Thyroid gland (tissue), 4 donors: Measurements from ENCODE around the gene TOX3. TPM values are rescaled to one million over a fixed set of nuclear protein-coding genes. Genes with fewer than 3 reads are reported as not detected.

Experiments used
- DNase-seq, 2 donors: peaks; one replicate each; pipeline ENCODE4 v3.0.0-alpha.2; 2019
- H3K27ac ChIP-seq, 3 donors: fragments of 200-600 bp; sonication (generic); 1 replicate in 2 of 3; 2 replicates in 1 of 3; pipeline ENCODE4 v1.5.1; 2016 to 2019; ENCODE audit warnings: mild to moderate bottlenecking in 1 of 3, moderate library complexity in 1 of 3
- H3K27me3 ChIP-seq: fragments of 200-600 bp; sonication (generic); one replicate; pipeline ENCODE4 v1.5.1; 2019
- H3K36me3 ChIP-seq, 2 donors: fragments of 200-600 bp; sonication (generic); one replicate each; pipeline ENCODE4 v1.5.1; 2016 to 2019
- H3K4me1 ChIP-seq, 2 donors: fragments of 200-600 bp; sonication (generic); one replicate each; pipeline ENCODE4 v1.5.1; 2017 to 2019
- H3K4me3 ChIP-seq, 3 donors: fragments of 200-600 bp; sonication (generic); replicated peaks in 1 of 3; 1 replicate in 2 of 3; 2 replicates in 1 of 3; pipeline ENCODE4 v1.5.1; 2016; ENCODE audit warnings: mild to moderate bottlenecking in 1 of 3
- H3K9me3 ChIP-seq: fragments of 200-600 bp; sonication (generic); one replicate; pipeline ENCODE4 v1.5.1; 2017
- CTCF ChIP-seq, 6 experiments: fragments of 200-600 bp in 3 of 6; fragments of 450-650 bp in 3 of 6; sonication (generic) in 3 of 6; IDR thresholded peaks; one replicate each; pipeline ENCODE4 v1.5.1; 2016 to 2019; ENCODE audit warnings: antibody characterized with exemption in 6 of 6, mild to moderate bottlenecking in 2 of 6, inconsistent platforms in 1 of 6, moderate library complexity in 1 of 6
- POLR2A ChIP-seq, 2 donors: fragments of 450-650 bp; IDR thresholded peaks; one replicate each; pipeline ENCODE4 v1.6.1; 2017; ENCODE audit warnings: antibody characterized with exemption in 2 of 2, mild to moderate bottlenecking in 2 of 2, moderate library complexity in 1 of 2
- WGBS, 2 donors: methylation state at CpG; one replicate each; pipeline ENCODE4 v1.1.5; 2017; 5-methylcytosine and 5-hydroxymethylcytosine counted together
- intact Hi-C: fragments of 100-400 bp; cut with DNase I; formaldehyde crosslinking; loops from one replicate; pipeline ENCODE4 v1.15.1; 2023
- total RNA-seq, 4 donors: library from RNA; depleted of rRNA; stranded (reverse); fragments of >200 nt; gene quantifications; one replicate each; pipeline ENCODE4 v1.2.3, GENCODE V29; 2016

Gene TOX3
- total RNA-seq, 4 donors from 2014 or later: not detected

- 92 to 95% methylated on average over 6 of the region's 6 CpGs for WGBS, 2 donors
- H3K27ac ChIP-seq: no peak overlapping the region
Observed at GRCh38 chr16:52489894-52490293, 57.0 kb downstream of the TOX3 start.

GRCh38 chr16:52488837-52489289, 58.1 kb downstream of the TOX3 start:
- no peak for DNase-seq
- H3K27ac ChIP-seq: no peak overlapping the region
- TF ChIP-seq CTCF (IDR thresholded peaks at IDR 0.05): no peak
- no peak for TF ChIP-seq POLR2A (IDR thresholded peaks at IDR 0.05)
- no peak overlapping the region for H3K4me3 ChIP-seq
- intact Hi-C loops: no loop called here
- H3K4me1 ChIP-seq: no peaks in the 10 kb centered on the region
- H3K9me3 ChIP-seq: no peaks in the 10 kb centered on the region
- no peaks in the 10 kb centered on the region for H3K36me3 ChIP-seq
- H3K27me3 ChIP-seq: no peaks in the 10 kb centered on the region

More at GRCh38 chr16:52489894-52490293, 57.0 kb downstream of the TOX3 start:
- no peak overlapping the region for H3K4me3 ChIP-seq
- H3K27me3 ChIP-seq: no peaks in the 10 kb centered on the region
- no peaks in the 10 kb centered on the region for H3K36me3 ChIP-seq
- TF ChIP-seq CTCF (IDR thresholded peaks at IDR 0.05) (no peak), POLR2A (IDR thresholded peaks at IDR 0.05) (no peak)
- H3K9me3 ChIP-seq: no peaks in the 10 kb centered on the region
- no peaks in the 10 kb centered on the region for H3K4me1 ChIP-seq
- DNase-seq: no peak
- intact Hi-C loops: no loop called here

GRCh38 chr16:52487849-52488457, 59.0 kb downstream of the TOX3 start:
- intact Hi-C loops: no loop called here
- no peak overlapping the region for H3K4me3 ChIP-seq
- no peaks in the 10 kb centered on the region for H3K4me1 ChIP-seq
- no peak overlapping the region for H3K27ac ChIP-seq
- WGBS, 2 donors: 57 to 67% methylated on average over 1 of the region's 1 CpG
- H3K36me3 ChIP-seq: no peaks in the 10 kb centered on the region
- DNase-seq: no peak
- no peaks in the 10 kb centered on the region for H3K27me3 ChIP-seq
- TF ChIP-seq CTCF (IDR thresholded peaks at IDR 0.05): no peak
- no peak for TF ChIP-seq POLR2A (IDR thresholded peaks at IDR 0.05)
- H3K9me3 ChIP-seq: no peaks in the 10 kb centered on the region

GRCh38 chr16:52480237-52480636, 66.7 kb downstream of the TOX3 start:
- H3K4me3 ChIP-seq: no peak overlapping the region
- intact Hi-C loops: no loop called here
- 50 to 54% methylated on average over 3 of the region's 3 CpGs for whole genome bisulfite sequencing, 2 donors
- H3K27me3 ChIP-seq: no peaks in the 10 kb centered on the region
- no peaks in the 10 kb centered on the region for H3K4me1 ChIP-seq
- no peak for DNase-seq
- no peak overlapping the region for H3K27ac ChIP-seq
- no peaks in the 10 kb centered on the region for H3K36me3 ChIP-seq
- H3K9me3 ChIP-seq: no peaks in the 10 kb centered on the region
- no peak for TF ChIP-seq POLR2A (IDR thresholded peaks at IDR 0.05)
- no peak for TF ChIP-seq CTCF (IDR thresholded peaks at IDR 0.05)

GRCh38 chr16:52476111-52476510, 70.8 kb downstream of the TOX3 start:
- intact Hi-C loops: no loop called here
- 81 to 87% methylated on average over 2 of the region's 2 CpGs for WGBS, 2 donors

More at GRCh38 chr16:52476111-52476510, 70.8 kb downstream of the TOX3 start:
- Histone ChIP-seq H3K36me3 (no peaks in the 10 kb centered on the region), H3K27ac (no peak overlapping the region), H3K4me1 (no peaks in the 10 kb centered on the region), H3K27me3 (peaks cover 1% of the 10 kb centered on the region), H3K9me3 (no peaks in the 10 kb centered on the region), H3K4me3 (no peak overlapping the region)
- DNase-seq: no peak
- TF ChIP-seq CTCF (IDR thresholded peaks at IDR 0.05): no peak
- no peak for TF ChIP-seq POLR2A (IDR thresholded peaks at IDR 0.05)
